HG03520 (cell line): ENCODE measurements around the gene PATJ.

Source experiments
- ATAC-seq: cut with Tn5 transposase; IDR thresholded peaks from one replicate; pipeline ENCODE4 v1.9.1; 2021; ENCODE audit warnings: mild to moderate bottlenecking, moderate library complexity; ENCODE audit not compliant: unreplicated experiment

The PATJ gene

DNA sequence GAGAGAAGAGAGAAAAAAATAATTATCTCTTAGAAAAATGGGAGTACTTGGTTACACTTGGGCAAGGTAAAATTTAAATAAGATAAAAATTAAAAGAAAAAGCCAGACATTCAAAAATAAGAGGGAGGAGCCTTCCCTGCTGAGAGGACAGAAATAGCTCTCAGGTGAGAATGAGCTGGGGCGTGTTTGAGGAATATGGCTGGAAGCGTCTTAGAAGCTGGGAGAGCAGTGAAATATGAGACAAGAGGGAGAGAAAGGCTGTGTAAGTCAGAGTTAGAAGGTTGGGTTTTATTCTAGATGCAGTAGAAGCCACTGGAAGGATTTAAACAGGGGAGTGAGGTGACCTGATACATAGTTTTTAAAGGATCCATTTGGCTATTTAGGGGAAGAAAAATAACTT is 298.2 kb downstream of the PATJ start:
- ATAC-seq: no peak

- ATAC-seq: no peak
Measured at GRCh38 chr1:62040973-62041372, 298.7 kb downstream of the PATJ start.

- no peak for ATAC-seq
Measured at GRCh38 chr1:62043154-62043553, 300.9 kb downstream of the PATJ start.

DNA sequence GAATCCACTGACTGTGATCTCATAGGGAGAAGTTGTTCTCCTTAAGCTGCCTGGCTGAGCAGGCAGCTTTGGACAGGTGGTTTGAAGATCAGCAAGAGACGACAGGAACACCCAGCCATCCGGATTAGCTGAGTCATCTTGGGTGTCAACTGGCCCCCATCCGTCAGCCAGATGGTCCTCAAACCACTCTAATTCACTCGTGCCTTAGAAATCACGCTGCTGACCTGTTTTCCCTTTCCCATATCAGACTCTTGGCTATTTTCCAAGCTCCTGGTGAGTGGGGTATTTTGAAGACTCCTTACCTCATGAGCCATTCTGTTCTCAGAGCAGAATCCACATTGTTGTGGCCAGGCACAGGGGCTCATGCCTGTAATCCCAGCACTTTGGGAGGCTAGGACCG is 303.3 kb downstream of the PATJ start:
- no peak for ATAC-seq

DNA sequence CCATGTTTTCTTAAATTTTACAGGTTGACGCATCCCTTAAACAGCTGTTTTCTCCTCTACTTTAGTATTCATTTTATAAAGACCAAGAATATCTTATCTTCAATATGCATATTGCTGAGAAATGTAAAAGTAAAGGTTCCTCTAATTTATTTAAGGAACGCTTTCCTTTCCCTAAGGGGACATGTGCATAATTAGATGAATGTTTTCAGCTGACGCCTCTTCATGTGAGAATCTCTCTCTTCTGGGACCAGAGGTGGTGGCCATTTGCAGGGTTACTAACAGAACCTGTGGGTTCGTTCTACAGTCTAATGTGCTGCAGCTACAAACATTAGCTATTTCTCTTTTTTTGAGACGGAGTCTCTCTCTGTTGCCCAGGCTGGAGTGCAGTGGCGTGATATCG is 304.6 kb downstream of the PATJ start:
- no peak for ATAC-seq

DNA sequence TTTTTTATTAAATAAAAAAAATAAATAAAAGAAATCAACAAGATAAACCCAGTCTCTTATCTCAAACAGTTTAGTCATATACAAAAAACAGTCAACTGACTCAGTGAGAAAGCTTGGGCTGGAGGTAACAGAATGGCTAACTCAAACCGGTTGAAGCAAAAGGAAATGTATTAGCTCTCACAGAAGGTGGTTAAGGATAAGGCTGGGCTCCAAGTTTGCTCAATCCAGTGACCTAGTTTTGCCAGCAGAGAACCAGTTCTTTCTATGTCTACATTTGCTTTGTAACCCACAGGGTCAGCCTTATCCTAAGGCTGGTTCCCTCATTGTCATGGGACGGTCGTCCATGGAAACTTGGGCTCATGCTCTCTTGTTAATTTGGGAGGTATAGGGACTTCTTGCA is 307.9 kb downstream of the PATJ start:
- ATAC-seq: no peak

DNA sequence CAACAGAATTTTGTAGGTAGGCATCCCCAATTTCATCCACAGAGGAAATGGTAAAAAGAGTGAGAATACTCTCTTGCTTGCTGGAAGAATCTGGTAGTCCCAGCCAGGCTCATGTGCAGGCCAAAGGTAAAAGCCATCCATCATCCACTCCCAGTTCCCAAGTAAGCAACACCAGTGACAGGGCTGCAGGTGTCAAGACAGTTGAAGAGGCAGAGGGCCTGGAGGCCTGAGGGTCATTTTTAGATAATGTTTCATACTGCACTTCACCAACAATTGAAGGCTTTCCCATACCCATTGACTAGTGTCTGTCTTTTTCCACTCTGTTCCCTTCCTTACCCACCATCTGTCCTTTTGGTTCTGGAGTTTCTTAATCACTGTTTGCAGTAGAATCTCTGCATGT is 310.7 kb downstream of the PATJ start:
- no peak for ATAC-seq

- ATAC-seq: no peak
Measured at GRCh38 chr1:62054188-62054587, 311.9 kb downstream of the PATJ start.

GRCh38 chr1:62057230-62057629 is 314.9 kb downstream of the PATJ start:
- ATAC-seq: no peak

- no peak for ATAC-seq
Measured at GRCh38 chr1:62057641-62058290, 315.5 kb downstream of the PATJ start.

- ATAC-seq: no peak
Measured at GRCh38 chr1:62058956-62059355, 316.7 kb downstream of the PATJ start.

DNA sequence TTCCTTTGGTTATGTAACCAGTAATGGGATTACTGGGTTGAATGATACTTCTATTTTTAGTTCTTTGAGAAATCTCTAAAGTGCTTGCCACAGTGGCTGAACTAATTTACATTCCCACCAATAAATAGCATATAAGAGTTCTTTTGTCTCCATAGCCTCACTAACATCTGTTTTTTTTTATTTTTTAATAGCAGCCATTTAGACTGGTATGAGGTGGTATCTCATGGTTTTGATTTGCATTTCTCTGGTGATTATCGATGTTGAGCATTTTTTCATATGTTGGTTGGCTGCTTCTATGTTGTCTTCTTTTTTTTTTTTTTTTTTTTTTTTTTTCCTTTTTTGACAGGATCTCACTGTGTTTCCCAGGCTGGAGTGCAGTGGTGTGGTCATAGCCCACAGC is 319.8 kb downstream of the PATJ start:
- no peak for ATAC-seq

GRCh38 chr1:62064829-62065407 is 322.6 kb downstream of the PATJ start:
- ATAC-seq: no peak

DNA sequence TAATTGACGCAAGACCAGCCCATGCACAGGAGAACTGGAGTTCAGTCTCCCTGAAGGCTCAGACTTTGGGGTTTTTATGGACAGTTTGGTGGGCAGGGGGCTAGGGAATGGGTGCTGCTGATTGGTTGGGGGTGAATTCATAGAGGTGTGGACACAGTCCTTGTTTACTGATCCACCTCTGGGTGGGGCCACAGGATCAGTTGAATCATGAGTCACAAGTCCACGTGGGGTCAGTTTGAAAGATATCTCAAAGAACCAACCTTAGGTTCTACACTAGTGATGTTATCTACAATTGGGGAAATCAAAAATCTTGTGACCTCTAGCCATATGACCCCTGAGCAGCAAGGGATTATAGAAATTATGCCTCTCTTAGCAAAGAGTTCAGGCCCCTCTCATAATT is 324.4 kb downstream of the PATJ start:
- no peak for ATAC-seq

GRCh38 chr1:62068416-62068843 is 326.1 kb downstream of the PATJ start:
- ATAC-seq: no peak

DNA sequence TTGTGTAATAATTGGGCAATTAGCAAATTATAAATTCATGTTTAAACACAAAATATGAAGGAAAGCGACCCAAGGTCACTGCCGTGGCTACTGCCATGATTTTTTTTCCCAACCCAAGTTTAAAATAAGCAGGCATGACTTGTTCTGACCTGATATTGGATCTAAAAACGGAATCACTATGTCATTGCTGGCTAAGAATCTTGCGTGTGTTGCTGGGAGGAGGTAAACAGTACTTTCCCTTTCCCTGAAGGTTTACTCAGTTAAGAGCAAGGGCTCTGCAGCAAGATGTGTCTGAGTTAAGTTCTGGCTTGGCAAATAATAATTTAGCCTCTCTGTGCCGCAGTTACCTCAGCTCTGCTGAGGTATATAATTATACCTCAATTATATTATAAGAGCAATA is 326.7 kb downstream of the PATJ start:
- ATAC-seq: no peak

DNA sequence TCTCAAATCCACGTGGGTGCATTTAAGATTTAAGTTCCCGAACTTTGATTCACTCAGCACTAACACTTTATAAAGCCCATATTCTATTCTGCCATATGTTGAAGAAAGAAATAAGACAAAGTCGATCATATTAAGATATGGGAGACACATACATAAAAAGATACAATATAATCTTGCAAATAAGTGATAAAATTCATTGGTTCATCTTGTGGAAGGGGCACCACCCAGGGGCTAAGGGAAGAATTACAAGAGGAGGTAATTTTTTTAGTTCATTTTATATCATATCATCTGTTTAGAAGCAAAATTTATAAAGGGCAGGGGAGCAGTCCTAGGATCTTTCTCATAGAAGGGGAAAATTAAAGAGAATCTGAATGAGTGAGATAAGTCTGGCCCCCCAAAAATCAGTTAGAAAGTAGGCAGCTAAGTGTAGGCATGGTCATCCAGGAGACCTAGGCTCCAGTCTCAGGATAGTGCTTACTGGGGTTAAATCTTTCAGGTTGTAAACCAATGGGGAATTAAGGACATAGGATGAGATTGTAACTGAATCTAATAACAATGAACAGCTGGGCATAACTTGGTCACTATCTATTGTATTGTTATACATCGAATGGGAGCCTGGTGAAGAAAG is 328.2 kb downstream of the PATJ start:
- no peak for ATAC-seq

- no peak for ATAC-seq
Measured at GRCh38 chr1:62071695-62072094, 329.4 kb downstream of the PATJ start.

- no peak for ATAC-seq
Measured at GRCh38 chr1:62076286-62076685, 334.0 kb downstream of the PATJ start.

DNA sequence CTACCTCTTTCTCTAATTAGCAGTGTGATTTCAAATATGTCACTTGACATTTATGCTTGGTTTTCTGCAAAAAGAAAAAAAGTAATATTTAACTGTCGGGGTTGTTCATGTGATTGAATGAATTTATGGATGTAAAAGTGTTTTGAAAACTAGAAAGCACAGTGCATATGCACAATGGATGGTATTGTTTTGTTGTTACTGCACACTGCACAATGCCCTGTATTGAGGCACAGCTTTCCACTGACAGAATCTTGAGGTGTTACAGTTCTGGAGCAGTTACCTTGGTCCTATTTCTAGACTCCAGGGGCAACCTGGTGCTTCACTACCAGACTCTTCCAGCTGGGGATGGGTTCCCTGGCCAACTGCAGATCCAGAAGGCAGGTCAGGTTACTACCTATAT is 335.5 kb downstream of the PATJ start:
- no peak for ATAC-seq

DNA sequence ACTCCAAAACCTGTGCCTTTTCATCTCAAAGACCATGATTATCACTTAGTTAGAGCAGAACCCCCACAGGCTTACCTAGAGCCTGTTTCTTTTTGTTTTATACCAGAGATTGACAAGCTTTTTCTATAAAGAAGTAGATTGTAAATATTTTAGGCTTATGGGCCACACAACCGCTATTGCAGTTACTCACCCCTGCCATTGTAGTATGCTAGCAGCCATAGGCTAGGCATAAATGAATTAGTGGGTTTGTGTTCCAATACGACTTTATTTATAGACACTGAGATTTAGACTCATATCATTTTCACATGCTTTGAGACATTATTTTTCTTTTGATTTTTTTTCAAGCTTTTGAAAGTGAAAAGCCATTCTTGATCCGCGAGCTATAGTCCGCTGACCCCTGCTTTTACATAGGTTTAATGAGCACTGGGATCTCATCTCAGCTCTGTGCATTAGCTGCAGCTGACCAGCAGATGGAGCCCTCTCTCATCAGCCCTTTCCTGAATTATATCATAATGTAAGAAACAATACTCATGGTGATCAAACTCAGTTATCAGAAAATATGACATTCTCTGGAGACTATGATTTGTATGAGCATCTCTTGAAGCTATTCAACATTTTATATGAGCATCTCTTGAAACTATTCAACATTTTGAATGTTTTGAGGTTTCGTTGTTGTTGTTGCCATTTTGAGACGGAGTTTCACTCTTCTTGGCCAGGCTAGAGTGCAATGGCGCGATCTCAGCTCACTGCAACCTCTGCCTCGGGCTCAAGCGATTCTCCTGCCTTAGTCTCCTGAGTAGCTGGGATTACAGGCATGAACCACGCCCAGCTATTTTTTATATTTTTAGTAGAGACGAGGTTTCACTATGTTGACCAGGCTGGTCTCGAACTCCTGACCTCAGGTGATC is 340.4 kb downstream of the PATJ start:
- ATAC-seq: peak; percentile 86
